ENCODE results near the gene SMYD1.

GRCh38 chr2:88123164-88123974 is 55.7 kb downstream of the SMYD1 start:
- no peak for TF ChIP-seq POLR2AphosphoS5 (IDR thresholded peaks at IDR 0.05)
- no peak for TF ChIP-seq CTCF (IDR thresholded peaks at IDR 0.05)

Measured in esophagus muscularis mucosa (tissue), 3 donors.